Measurements from ENCODE around the gene RNF112.

The RNF112 gene

GRCh38 chr17:19387921-19388521 is 23.0 kb upstream of the RNF112 start:
- no peak overlapping the region for H3K4me3 ChIP-seq (ENCODE audit: low read depth, low read length)

DNA sequence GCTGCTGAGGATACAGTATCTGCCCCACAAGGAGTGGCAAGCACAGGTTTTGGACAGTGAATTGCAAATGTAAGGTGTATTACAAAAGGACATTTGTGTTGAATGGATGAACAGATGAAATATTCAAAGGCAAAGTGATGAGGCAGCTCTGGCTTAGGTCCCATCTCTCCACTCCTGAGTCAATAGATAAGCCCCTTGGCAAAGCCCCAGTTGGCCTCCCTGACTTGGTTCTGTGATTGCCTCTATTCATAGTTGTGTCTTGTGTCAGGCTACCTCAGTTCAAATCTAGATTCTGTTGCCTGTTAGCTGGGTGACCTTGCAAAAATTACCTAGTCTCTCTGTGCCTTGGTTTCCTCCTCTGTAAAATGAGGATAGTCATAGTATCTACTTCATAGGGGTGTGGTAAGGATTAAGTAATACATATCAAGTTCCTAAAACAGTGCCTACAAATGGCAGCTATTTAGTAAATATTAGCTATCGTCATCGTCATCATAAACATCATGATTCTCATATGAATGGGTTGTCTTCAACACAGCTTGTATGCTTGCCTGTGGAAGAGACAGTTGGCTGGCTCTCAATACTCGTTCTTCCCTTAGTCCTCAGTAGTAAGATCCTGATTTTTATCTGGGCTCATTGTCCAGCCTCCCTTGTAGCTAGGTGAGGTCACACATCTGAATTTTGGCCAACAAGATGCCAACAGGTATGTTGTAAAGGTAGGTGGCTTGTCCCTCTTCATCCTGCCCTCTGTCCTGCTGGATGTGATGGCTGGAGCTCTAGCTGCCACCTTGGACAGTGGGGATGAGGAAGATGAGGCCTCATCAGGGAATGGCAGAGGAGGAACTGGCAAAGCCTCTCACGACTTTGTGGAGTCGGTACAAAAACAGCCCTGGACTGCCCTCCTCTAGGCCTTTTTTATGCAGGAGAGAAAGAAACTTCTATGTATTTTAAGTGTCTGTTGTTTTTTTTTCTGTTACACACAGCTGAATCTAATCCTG is 21.9 kb upstream of the RNF112 start:
- no peak overlapping the region for H3K4me3 ChIP-seq (ENCODE audit: low read depth, low read length)

DNA sequence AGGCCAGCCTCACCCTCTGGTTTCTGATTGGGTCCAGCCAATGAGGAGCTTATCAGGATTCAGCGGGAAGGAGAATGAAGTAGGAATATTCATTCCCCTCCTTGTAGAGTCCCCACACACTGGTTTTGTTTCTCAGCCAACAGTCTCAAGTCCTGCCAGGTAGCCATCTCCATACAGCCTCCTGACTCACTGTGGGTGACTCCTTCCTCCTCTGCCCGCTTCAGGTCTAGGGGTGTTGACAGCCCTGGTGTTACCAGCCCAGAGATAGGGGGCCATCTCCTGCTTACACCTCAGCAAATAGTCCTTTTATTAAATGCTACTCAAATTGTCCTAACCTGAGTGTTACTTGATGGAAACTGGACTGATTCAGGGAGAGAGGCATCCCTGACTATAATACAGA is 20.1 kb upstream of the RNF112 start:
- H3K4me3 ChIP-seq (ENCODE audit: low read depth, low read length): no peak overlapping the region

GRCh38 chr17:19391432-19391831 is 19.6 kb upstream of the RNF112 start:
- no peak overlapping the region for H3K4me3 ChIP-seq (ENCODE audit: low read depth, low read length)

DNA sequence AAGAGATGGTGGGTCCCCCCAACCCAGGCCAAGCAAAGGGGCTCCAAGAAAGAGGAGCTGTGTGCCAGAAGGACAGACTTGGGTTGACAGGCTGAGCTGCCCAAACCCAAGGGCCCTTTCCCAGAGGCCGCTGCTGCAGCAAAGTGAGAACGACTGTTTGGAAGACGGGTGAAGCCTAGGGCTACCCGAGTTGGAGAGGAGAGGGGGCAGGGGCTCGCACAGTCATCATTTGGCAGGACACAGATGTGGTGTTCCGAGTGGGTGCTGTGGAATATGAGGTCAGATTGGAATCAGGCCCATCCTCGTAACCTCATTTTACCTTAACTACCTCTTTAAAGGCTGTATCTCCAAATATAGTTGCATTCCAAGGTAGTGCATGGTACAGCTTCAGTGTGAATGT is 18.7 kb upstream of the RNF112 start:
- no peak overlapping the region for H3K4me3 ChIP-seq (ENCODE audit: low read depth, low read length)

DNA sequence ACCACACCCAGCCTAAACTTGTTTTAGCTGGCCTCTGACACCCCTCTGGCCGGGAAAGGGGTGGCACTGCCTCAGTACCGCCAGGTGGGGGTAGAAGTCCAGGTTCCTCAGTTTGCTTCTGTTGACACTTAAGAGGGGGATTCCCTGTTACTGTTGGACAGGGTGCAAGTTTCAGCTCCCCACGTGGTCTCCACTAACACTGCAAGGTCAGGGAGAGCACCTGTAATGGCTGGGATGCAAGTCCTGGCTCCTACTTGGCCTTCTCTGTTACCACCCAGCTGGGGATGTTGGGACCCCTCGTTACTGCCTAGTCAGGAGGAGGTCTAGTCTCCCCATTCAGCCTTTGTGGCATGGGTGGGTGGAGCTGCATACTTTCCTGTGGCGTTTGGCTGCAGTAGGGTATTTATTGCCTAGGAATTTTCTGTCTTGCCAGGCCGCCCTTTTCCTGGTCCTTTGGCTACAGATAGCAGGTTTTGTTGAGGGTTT is 13.4 kb upstream of the RNF112 start:
- no peak overlapping the region for H3K4me3 ChIP-seq (ENCODE audit: low read depth, low read length)

GRCh38 chr17:19398301-19399181 is 12.5 kb upstream of the RNF112 start:
- no peak overlapping the region for H3K4me3 ChIP-seq (ENCODE audit: low read depth, low read length)

DNA sequence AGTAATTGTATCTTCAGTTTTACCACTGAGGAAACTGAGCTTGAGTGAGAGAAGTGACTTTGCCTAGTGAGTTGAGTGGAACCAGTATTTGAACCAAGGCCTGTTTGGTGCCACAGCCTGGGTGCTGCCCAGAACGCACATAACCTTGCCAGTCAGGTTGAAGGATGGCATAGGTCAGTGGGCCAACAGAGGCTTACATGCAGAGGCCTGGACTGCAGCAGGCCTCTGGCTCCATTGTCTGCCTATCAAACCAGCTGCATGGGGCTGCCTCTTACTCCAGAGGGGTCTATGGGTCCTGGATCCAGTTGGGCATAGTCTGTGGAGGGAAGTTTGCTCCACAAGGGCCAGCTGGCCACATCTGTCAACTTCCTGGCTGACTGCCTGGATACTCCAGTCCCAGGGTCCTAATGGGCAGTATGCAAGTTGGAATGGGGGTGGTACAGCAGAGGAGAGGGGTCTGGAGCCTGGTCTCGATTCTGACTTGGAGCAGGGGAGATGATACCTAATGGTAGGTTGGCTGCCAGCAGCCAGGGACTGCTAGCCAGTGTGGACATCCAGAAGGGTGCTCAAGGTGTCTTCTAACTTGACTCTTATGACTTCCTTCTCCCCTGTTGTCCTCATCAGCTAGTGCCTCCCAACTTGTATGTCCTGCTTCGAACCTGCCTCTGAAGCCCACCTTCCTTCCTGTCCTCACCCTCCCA is 11.1 kb upstream of the RNF112 start:
- no peak overlapping the region for H3K4me3 ChIP-seq (ENCODE audit: low read depth, low read length)

GRCh38 chr17:19401321-19402010 is 9.6 kb upstream of the RNF112 start:
- no peak overlapping the region for H3K4me3 ChIP-seq (ENCODE audit: low read depth, low read length)

DNA sequence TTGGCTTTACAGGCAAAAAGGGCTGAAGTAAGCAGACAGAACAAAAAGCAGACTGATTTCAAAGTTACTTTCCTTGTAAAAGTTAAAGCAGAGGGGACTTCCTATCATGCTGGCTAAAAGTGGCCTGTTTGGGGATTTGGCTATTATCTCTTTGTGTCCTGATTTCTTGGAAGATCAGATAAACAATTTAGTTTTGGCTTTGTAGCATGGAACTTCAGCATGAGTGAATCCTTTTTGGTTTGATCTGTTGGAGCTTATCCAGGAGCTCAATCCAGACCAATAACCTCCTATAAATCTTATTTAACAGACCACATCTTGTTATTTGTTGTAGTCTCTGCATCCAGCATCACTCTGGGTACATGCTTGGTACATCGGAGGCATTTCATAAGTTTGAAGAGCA is 8.9 kb upstream of the RNF112 start:
- H3K4me3 ChIP-seq (ENCODE audit: low read depth, low read length): no peak overlapping the region

DNA sequence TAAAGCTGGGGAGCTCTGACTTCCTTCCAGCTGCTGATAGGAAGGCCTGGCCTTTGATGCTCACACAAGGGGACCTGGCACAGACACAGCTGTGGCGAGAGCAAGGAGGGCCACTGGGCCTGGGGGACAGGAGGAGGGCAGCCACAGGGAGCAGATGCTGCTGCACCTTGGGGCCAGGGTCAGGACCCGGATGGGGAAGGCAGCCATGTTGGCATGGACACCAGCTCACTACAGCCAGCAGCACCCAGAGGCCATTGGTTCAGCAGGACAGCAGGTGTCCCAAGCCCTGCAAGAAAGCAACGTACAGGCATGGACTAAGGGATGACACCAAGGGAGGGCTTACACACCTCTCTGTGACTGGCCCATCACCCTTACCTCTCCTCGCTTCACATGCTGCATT is 8.0 kb upstream of the RNF112 start:
- no peak overlapping the region for H3K4me3 ChIP-seq (ENCODE audit: low read depth, low read length)

- no peak overlapping the region for H3K4me3 ChIP-seq (ENCODE audit: low read depth, low read length)
These were observed 6.8 kb upstream of the RNF112 start for GRCh38 chr17:19404264-19404663.

DNA sequence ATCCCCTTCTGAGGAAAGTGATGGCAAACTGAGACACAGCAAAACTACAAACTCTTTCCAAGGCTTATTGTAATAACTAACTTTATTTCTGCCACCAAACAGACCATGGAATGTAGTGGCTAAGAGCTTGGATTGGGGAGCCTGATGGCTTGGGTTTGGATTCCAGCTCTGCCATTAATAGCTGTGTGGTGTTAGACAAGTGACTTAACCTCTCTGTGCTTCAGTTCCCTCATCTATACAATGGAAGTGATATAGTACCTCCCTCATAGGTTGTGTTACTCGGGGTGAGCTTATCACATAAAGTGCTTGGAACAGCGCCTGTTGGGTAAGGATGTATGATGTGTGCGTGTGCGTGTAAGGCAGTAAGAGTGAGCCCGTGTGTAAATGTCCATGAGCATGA is 5.9 kb upstream of the RNF112 start:
- no peak overlapping the region for H3K4me3 ChIP-seq (ENCODE audit: low read depth, low read length)

GRCh38 chr17:19407601-19408345 is 3.3 kb upstream of the RNF112 start:
- no peak overlapping the region for H3K4me3 ChIP-seq (ENCODE audit: low read depth, low read length)

DNA sequence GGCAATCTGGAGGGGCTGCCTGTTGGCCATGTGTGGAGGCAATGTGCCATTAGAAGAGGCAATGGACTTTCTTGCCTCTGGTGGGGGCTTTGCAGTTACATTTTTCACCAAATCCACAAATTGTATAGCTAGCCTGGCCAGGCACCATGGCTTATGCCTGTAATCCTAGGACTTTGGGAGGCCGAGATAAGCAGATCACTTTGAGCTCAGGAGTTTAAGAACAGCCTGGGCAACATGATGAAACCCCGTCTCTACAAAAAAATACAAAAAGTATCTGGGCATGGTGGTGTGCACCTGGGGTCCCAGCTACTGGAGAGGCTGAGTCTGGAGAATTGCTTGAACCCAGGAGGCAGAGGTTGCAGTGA is 2.7 kb upstream of the RNF112 start:
- H3K4me3 ChIP-seq (ENCODE audit: low read depth, low read length): no peak overlapping the region

DNA sequence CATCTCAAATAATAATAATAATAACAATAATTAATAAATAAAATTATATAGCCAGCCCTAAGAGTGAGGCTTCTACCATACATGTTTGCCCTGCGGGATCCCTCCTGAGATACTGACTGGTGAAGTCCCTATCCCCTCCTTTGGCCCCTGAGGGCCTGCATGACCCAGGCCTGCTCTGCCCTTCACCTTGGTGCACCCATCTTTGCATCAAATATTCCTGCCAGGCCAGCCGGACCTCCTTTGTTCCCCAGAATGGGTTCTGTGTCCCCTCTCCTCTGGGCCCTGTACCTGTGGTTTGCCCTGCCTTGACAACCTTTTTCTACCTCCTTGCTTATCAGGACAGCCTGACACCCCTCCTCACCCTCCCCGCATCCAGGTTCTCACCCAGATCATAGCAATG is 2.0 kb upstream of the RNF112 start:
- H3K4me3 ChIP-seq (ENCODE audit: low read depth, low read length): no peak overlapping the region

DNA sequence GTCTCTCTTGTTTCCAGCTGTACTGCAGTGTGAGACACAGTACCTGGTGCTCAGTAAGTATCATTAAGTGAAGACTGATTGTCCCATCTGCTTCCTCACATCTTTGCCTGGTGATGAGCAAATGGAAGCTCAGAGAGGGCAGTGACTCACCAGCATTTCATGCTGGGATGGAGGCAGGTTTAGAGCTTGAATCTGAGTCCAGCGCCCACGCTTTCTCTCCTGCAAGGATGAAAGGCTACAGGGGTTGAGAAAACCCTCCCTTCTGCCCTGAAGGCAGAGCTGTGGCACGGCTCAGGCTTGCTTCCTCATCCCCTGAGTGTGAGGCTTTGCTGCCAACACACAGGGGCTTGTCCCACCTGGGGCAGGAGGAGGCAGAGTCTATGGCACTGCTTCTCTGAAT is 1.5 kb upstream of the RNF112 start:
- no peak overlapping the region for H3K4me3 ChIP-seq (ENCODE audit: low read depth, low read length)

GRCh38 chr17:19410091-19410490 is 941 bp upstream of the RNF112 start:
- H3K4me3 ChIP-seq (ENCODE audit: low read depth, low read length): no peak overlapping the region

- no peak overlapping the region for H3K4me3 ChIP-seq (ENCODE audit: low read depth, low read length)
These were observed 599 bp downstream of the RNF112 start for GRCh38 chr17:19411631-19412030.

Measured in iPS-11a (cell line).